ENCODE measurements around the gene HAPSTR1.

Gene HAPSTR1

DNA sequence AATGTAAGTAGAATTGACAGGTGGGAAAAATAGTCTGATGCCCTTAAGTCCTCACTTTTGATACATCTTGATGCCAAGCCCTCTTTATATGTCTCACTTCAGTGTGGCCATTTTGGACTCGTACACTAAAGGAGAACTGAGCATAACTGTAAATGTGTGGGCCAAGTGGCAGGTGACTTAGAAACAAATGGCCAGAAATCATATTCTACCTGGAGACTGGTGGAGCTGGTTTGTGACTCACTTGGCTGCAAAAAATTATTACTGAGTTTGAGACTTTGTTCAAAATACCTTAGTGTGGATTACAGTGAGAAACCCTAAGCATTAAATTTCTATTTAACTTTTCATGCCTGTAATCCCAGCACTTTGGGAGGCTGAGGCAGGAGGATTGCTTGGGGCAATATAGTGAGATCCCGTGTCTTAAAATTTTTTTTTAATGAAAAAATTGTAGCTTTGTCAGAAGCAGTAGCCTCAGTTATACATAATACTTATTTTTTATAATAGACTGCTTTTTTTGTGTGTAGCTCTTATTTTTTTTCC lies 5.0 kb downstream of the HAPSTR1 start:
- DNase-seq (ENCODE audit: low spot score), result no peak

GRCh38 chr16:9097266-9098219 lies 6.1 kb downstream of the HAPSTR1 start:
- no peak for DNase-seq (ENCODE audit: low spot score)

DNA sequence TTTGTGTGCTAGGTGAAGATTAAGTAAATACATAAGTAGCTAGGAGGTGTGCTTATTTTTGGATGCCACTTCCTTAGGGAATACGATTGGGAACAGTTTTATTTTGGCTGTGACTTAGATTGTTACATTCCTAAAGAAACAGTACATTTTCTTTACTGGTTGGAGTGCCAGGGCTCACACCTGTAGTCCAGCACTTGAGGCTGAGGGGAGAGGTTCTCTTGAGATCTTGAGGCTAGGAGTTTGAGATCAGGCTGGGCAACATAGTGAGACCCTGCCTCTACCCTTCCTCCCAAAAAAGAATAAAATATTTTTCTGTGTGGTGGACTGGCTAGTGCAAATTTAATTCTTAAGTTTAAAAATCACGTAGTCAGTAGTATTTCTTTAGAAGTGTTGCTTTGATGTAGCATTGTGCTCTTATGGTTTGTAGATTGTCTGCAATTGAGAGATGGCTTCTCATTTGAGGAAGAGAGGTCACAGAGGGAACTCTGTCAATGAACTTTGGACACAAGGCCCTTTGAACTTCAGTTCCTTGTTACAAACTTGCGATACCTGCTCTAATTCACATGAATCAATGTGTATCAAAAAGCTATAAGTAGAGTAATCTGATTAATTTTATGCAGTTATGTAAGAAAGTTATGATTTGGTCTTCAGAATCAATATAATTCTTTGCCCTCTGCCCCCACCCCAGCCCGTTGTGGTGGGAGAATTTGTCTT lies 7.1 kb downstream of the HAPSTR1 start:
- no peak for DNase-seq (ENCODE audit: low spot score)

DNA sequence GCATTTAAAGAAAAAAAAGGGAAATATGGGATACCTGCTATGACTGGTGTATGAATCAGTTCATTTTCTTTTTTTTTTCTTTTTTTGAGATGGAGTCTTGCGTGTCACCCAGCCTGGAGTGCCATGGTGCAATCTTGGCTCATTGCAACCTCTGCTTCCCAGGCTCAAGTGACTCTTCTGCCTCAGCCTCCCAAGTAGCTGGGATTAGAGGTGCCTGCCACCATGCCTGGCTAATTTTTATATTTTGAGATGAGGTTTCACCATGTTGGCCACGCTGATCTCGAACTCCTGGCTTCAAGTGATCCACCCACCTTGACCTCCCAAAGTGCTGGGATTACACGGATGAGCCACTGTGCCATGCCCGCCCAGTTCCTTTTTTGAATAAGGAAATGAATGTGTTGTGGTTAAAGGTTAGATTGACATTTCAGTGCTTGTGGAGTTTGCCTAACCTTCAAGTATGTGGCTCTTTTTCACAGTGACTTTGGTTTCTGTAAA lies 7.7 kb downstream of the HAPSTR1 start:
- peak; percentile 49 for DNase-seq (ENCODE audit: low spot score)

- peak; percentile 73 for DNase-seq (ENCODE audit: low spot score)
Measured at GRCh38 chr16:9102379-9102778, 10.9 kb downstream of the HAPSTR1 start.

GRCh38 chr16:9102943-9103342 lies 11.5 kb downstream of the HAPSTR1 start:
- no peak for DNase-seq (ENCODE audit: low spot score)

- no peak for DNase-seq (ENCODE audit: low spot score)
Measured at GRCh38 chr16:9103546-9103945, 12.1 kb downstream of the HAPSTR1 start.

DNA sequence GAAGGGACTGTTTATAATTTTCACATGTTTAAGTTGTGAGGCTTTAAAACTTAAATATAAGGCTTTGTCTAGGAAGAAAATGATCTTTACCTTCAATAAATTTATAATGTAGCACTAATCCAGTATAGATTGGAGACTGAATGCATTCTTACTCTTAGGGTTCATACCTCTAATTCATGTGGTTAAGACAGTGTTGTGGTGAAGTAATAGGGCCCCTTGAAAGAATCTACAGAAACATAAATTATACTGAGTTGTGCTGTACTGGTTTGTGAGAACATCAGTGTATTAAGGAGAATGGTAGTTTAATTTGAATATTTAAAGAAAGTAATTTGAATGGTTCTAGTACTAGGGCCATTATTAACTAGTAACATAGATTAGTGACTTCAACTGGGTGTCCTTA lies 13.7 kb downstream of the HAPSTR1 start:
- DNase-seq (ENCODE audit: low spot score), result no peak

DNA sequence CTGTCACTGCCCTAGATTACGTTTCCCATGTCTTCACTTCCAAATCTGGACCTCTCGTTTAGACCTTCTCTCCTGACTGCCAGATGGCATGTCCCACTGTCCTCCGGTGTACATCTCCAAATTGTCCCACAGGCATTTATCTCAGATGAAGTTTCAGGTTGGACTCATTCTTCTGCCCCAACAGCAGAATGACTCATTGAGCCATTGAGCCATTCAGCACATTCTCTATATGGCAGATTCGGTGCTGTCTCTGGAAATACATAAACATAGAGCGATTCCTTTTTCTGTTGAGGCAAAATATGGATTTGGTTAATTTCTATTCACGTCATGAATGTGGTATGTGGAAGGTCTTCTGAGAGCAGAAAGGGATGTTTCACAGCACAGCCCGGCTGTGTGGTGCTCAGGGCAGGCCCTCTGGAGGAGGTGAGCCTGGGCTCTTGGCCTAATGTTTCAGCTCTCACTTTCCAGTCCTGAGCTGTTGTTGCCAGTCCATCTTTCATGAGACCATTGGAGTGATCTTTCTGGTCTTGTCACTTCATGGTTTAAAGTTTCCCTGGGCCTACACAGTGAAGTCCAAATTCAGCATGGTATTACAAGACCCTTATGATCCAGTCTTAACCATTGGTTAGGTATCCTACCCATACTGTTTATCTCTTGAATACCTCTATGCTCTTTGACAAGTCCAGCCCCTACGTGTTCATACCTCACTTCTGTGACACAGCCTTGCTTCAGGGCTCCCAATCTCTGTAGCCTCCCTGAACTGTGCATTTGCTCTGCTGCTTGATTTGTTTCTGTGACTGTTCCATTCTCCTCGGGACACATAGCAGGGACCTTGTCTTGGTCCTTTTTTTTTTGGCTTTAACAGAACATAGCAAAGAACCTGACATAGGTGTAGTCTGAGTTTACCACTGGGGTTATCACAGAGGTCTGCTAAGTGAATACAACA lies 15.9 kb downstream of the HAPSTR1 start:
- no peak for DNase-seq (ENCODE audit: low spot score)

- DNase-seq (ENCODE audit: low spot score), result no peak
Measured at GRCh38 chr16:9109255-9109654, 17.8 kb downstream of the HAPSTR1 start.

GRCh38 chr16:9112166-9112843 lies 20.9 kb downstream of the HAPSTR1 start:
- DNase-seq (ENCODE audit: low spot score), result no peak

DNA sequence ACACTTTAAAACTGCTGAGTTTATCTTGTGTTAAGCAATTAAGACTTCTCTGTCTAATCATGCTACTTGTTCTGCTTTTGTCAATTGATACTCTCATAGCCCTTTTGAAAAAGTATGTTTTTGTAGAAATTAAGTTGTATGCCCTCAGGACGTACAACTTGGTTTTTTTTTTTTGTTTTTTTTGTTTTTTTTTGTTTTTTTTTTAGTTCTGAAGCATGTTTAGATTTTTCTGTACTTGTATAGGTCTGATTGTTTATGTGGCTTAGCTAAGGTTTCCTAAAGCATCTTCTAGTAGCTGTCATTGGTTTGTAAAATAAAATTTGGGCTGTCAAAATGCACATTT lies 21.4 kb downstream of the HAPSTR1 start:
- DNase-seq (ENCODE audit: low spot score), result no peak

- DNase-seq (ENCODE audit: low spot score), result no peak
Measured at GRCh38 chr16:9113707-9114106, 22.3 kb downstream of the HAPSTR1 start.

DNA sequence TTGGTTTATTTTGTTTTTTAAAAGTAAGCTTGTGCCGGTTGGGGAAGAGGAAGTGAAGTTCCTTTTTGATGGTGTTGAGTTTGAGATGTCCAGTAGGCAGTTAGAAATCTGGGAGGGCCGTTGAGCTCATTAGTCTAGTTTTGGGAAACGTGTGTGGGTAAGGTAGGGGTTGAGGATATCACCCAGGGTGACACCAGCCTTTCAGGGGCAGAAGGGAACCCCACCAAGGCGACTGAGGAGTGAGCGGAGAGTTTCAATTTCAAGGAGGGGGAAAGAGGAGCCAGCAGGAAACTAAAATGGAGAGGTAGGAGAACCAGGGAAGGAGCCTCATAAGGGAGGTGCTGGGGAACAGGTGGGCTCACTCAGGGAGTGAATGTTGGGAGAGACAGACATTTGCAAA lies 22.7 kb downstream of the HAPSTR1 start:
- no peak for DNase-seq (ENCODE audit: low spot score)

- no peak for DNase-seq (ENCODE audit: low spot score)
Measured at GRCh38 chr16:9114842-9115241, 23.4 kb downstream of the HAPSTR1 start.

- DNase-seq (ENCODE audit: low spot score), result no peak
Measured at GRCh38 chr16:9115277-9115676, 23.8 kb downstream of the HAPSTR1 start.

DNA sequence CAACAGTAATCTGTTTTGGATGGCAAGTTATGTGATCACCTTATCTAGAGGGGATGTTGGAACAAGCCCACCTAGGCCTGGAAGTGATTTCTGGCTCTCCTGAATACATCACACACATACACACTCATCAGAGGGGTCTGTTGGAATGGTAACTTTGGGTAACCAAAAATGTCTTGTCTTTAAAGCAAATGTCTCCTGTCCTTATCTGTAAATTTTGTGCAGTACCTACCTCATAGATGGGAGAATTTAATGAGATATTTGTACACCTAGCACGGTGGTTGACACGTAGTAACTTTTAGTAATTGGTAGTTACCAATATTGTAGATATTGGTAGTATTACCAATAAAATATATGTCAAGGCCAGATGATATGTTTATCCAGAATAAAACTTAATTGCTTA lies 24.7 kb downstream of the HAPSTR1 start:
- DNase-seq (ENCODE audit: low spot score), result no peak

GRCh38 chr16:9118170-9118569 lies 26.7 kb downstream of the HAPSTR1 start:
- DNase-seq (ENCODE audit: low spot score), result no peak

GRCh38 chr16:9119795-9120194 lies 28.4 kb downstream of the HAPSTR1 start:
- peak; percentile 36 for DNase-seq (ENCODE audit: low spot score)

GRCh38 chr16:9122342-9122741 lies 30.9 kb downstream of the HAPSTR1 start:
- DNase-seq (ENCODE audit: low spot score), result no peak

DNA sequence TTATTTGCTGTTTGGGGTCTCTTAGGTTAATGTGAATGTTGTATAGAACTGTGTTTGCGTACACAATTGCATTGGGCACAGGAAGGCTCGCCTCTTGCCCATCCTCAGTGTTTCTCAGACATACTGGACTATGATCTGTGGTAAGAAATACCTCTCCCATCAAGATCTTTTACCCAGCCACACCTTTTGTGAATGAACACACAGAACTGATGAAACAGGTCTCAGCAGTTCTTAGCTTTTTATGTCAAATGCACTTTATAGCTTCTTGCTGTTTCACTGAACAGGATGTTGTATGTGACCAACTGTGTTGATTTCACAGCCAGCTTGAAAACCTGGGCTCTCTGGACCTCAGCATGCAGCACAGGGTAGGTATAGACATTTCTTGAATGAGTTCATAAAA lies 31.5 kb downstream of the HAPSTR1 start:
- no peak for DNase-seq (ENCODE audit: low spot score)

Measured in RKO (cell line).